Lower leg skin (tissue), 3 donors: ENCODE data around the gene SUN1.

Experiments used
- CTCF ChIP-seq, 3 donors: fragments of 450-650 bp; IDR thresholded peaks; one replicate each; pipeline ENCODE4 v1.5.1; 2016; ENCODE audit warnings: antibody characterized with exemption in 3 of 3, mild to moderate bottlenecking in 3 of 3, moderate library complexity in 2 of 3
- POLR2A ChIP-seq, 2 donors: fragments of 450-650 bp; IDR thresholded peaks; one replicate each; pipeline ENCODE4 v1.6.1; 2016 to 2017; ENCODE audit warnings: antibody characterized with exemption in 2 of 2, mild to moderate bottlenecking in 1 of 2, moderate library complexity in 1 of 2

DNA sequence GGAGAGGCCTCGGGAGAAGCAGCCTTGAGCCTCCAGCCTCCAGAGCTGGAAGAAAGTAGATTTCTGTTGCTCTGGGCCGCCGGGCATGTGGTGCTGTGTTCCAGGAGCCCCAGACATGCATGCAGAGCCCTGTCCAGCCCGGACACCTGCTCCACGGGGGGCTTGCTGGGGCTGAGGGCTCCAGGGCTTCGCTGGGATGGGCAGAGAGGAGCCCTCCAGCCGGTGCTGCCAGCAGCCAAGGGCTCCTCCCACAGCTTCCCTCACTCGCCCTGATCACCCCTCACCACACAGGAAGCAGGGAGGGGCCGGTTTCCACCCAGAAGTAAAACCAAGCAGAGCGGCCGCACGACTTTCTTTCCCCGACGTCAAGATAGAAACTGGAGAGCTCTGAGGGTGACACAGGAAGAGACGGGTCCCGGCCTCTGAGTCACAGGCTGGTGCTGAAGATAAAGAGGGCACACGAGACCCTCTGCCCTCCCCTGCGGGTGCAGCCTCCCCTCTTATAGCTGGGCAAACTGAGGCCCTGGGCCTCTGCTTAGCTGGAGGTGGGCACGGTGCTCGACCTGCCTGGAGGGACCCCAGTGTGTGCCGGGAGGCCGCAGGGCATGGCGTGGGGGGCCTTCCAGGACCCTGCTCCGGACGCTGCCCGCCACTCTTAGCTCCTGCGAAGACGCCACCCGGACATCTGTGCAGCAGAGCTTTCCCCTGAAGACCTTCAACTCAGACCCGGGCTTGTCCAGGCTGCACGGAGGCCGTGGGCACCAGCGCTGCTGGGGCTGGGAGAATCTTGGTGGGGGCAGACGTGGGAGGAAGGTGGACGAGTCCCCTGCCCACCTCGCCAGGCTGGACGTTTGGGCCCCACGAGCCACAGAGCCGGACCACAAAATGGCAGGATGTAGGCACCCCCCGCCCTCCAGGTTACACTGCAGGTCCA lies 91.1 kb downstream of the SUN1 start:
- TF ChIP-seq CTCF (IDR thresholded peaks at IDR 0.05) = no peak
- no peak for TF ChIP-seq POLR2A (IDR thresholded peaks at IDR 0.05)
